NOMO-1 treated with dmso at 0.1 percent for 144 hours (cell line): ENCODE data around the gene TMX1.

Source experiments
- DNase-seq: peaks from one replicate; lab custom pipeline; 2025; ENCODE audit not compliant: unreplicated experiment; lab: John Stamatoyannopoulos, UW

The TMX1 gene

DNA sequence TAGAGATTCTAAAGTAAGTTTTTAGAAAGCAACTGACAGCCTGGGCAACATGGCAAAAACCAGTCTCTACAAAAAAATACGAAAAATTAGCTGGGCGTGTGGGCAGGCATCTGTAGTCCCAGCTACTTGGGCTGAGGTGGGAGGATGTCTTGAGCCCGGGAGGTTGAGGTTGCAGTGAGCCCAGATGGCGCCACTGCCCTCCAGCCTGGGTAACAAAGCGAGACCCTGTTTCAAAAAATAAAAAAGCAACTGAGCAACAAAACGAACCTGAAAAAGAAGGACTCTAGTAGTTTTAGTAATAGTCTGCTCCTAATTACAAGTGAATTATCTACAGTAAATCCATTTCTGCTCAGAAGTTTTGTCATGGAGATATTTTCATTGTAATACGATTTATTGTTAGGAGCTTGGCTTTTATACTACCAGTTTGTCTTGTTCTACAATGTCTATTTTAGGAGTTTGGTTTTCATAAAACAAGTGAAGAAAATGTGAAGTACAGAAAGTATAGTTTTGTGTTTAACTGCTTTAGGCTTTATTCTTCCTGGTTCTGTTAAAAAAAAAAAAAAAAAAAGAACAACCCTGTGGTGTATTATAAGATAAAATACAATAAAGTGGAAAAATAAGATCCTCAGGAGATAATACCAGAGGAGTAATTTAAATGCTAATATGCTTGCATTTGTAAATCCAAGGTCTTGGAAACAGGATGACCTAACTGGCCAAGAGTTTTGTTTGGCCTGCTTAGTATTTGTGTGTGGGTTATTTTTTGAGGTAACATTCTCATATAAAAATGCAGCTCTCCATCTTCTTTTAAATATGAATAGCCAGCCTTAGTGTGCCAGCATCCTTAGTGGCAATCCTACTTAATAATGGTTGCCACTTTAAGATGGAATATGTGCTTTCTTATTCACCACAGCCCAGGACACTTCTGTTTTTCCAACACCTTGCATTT, 2.8 kb downstream of the TMX1 start:
- peak; percentile 9 for DNase-seq

DNA sequence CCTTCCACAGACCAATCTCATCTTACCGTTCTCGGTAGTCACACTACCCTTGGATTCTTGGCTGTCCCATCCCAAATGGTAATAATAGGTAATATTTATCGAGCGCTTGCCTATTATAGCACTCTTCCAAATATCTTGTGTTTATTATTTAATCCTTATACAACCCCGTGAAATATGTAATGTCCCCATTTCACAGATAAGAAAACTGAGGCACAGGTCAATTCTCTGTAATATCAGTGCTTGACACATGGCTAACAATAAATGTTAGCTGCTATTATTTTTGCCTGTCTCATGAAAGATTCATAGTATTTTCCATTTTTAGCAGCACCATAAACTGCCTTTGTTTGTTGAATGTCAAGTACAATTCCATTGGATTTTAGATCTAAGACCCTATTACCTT, 4.5 kb downstream of the TMX1 start:
- DNase-seq, result no peak

DNA sequence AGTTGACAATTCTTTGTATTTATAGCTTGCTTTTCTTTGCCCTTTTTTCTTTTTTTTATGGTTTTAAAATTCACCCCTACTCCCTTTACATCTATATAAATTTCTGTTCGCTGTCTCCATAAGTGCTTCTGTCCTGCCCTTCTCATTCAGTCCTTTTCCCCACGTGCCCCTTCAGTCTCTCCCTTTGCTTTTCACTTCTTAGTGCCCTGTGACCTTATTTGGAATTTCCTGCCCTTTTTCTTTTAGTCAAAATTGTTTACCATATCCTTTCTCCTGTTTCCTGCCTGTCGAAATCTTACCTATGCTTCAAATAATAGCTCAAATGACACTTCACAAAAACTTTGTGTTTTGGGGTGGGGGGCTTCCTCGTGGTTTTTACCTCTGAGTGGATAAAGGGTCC, 6.0 kb downstream of the TMX1 start:
- no peak for DNase-seq

DNA sequence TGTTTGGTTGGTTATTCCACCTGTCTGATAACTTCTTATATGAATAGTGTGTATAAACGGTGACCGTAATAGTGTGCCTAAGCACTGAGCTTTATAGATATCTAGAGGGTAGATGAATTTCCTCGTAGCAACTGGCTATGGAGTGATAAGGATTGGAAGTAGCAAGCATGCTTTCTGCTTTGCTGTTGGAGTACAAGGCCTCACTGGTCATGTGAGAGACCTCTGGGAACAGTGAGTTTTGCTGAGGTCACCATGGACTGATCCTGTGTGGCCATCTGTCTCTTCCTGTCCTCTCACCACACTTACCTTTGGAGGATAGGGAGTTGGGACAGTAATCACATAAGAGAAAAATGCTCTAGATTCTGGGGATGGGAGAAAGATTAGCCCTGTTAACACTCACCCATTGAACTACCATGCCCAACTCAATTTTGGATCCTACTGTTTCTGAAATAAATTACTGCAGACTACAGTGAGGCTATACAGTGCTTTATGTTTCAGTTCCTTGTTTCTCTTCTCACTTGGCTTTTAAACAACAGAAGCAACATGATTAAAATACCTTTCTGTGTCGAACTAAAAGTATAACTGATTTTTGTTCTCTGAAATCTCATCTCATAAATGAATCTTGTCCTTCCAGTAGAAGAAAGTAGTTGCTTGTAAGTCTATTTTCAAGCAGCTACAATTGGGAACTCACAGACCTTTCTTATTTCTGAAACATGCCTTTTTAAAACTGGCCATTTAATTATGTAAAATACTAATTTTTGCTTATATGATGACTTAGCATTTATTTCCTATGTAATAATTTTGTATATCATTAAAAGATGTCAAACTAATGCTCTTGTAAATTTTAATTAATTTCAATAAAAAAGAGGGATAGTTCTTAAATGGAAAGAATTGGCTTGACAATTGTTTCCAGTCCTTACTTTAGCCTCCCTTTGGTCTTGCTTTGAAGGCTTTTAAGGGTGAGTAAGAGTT, 8.3 kb downstream of the TMX1 start:
- no peak for DNase-seq

DNA sequence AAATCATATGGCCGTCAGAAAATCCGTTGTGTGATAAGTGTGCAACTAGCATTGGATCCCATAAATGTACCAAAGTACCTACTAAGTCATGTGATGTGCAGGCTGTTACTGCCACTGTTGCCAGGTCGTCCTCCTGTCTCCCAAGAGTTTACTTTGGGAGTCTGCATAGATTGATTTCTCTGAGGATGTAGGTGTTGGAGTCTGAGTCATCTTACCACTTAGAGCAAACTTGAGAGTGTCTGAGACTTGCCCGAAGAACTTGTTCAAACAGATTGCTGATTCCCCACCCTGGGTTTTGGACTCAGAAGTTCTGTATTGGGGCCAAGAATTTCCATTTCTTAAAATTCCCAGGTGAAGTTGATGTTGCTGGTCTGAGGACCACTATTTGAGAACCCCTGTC, 11.4 kb downstream of the TMX1 start:
- no peak for DNase-seq

DNA sequence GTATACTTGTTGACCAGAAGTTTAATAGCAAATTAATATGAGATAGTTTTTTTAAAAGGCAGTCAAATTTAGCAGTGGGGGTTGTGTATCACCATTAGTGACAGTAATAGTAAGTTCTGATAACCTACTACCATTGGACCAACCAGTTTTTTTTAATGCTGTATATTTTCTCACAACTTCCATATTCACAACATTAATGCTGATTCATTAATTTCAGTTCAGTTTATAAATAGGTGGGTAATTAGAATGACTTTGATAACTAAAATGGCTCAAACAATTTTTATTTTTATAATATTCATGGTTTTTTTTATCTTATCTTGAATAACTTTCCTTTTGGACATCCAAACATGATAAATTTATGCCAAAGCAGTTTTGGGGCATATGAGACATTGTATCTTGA, 13.8 kb downstream of the TMX1 start:
- no peak for DNase-seq

DNA sequence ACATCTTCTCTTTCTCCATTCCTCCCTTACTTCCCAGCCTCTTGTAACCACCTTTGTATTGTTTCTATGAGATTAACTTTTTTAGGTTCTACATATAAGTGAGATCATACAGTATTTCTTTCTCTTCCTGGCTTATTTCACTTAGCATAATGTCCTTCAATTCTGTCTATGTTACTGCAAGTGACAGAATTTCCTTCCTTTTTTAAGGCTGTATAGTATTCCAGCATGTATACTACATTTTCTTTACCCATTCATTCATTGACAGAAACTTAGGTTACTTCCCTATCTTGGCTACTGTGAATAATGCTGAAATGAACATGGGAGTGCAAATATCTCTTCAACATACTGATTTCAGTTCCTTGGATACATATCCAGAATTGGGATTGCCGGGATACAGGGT, 18.2 kb downstream of the TMX1 start:
- no peak for DNase-seq

DNA sequence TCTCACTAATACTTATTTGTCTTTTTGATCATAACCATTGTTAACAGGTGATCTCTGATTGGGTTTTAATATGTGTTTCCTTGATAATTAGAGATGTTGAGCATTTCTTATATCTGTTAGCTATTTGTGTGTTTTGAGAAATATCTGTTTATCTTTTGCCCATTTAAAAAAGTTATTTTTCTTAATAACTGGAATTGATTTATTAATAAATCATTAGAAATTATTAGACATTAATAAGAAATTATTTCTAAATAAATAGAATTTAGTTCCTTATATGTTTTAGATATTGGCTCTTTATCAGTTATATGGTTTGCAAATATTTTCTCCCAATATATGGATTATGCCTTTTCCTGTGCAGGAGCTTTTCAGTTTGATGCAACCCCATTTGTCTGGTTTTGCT, 18.7 kb downstream of the TMX1 start:
- DNase-seq, result no peak

DNA sequence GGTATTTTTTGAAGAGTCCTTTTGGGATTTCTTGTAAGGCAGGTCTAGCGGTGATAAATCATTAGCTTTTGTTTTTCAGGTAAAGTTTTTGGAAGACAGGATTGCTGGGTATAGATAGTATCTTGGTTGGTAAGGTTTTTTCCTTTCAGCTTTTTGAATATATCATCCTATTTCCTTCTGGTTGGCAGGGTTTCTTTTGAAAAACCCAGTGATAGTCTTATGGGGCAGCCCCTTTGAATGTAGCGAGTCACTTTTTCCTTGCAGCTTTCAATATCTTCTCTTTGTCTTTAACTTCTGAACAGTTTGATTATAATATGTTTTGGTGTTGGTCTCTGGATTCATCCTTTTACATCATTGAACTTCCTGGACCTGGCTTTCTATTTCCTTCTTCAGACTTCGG, 20.2 kb downstream of the TMX1 start:
- no peak for DNase-seq

DNA sequence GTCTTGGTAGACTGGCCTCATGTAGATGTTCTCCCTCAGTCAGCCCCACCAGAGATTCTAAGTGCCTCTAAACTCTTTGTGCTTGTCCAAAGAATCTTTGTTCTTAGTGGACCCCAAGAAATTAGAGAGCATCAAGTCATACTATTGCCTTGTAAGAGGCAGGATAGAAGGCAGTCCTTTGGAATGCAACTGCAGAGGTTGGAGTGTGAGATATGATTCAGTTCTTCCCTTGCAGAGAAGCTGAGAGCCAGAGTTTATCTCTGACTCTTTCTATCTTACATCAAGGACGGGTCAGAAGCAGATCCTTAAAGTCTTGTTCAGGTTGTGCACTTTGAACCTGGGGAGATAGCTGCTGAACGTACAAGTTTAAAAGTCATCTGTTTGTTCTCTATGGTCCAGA, 21.1 kb downstream of the TMX1 start:
- DNase-seq, result no peak

DNA sequence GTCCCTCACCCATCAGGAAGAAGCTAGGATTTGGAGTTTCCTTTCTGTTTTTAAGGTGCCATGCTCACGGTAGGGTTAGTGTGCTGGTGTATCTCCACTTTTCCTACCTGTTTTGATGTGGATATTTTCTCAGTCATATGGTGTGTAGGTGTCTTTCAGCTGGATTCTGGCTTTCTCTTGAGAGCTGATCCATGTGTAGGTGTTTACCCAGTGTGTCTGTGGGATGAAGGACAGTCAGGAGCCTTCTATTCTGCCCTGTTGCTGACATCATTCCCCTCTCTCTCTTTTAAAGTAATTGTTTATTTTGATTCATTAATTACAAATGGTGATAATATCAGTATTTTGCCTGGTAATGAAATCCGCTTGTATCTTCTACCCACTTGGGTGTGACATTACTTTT, 22.8 kb downstream of the TMX1 start:
- DNase-seq, result no peak

DNA sequence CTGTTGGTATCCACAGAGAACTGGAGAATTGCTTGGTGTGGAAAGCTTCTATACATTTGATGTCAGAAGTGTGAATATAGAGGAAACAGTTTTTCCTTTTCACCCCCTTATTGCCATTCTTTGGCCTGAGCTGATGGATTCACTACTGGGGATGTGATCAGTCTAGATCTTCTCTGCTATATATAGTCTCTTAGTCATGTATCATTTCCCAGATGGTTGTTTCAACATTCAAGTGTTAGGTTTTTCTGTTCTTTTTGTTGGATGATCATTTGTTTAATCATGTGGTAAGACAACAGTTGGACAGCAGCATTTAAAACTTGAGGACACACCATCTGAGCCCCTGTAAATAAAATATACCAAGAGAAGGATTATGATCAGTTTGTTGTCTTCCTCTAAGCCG, 29.6 kb downstream of the TMX1 start:
- no peak for DNase-seq

DNA sequence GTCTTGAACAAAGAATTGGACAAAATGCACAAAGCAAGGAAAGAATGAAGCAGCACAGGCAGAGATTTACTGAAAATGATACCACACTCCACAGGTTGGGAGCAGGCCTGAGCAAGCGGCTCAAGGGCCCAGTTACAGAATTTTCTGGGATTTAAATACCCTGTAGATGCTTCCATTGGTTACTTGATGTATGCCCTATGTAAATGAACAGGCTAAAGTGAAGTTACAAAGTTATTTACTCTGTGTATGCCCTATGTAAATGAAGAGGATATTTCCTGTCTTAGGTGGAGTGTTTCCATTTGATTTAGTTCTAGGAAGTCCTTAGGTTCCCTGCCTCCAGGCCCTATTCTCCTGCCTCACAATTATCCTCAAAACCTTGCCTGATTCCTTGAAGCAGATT, 36.6 kb downstream of the TMX1 start:
- DNase-seq, result no peak

DNA sequence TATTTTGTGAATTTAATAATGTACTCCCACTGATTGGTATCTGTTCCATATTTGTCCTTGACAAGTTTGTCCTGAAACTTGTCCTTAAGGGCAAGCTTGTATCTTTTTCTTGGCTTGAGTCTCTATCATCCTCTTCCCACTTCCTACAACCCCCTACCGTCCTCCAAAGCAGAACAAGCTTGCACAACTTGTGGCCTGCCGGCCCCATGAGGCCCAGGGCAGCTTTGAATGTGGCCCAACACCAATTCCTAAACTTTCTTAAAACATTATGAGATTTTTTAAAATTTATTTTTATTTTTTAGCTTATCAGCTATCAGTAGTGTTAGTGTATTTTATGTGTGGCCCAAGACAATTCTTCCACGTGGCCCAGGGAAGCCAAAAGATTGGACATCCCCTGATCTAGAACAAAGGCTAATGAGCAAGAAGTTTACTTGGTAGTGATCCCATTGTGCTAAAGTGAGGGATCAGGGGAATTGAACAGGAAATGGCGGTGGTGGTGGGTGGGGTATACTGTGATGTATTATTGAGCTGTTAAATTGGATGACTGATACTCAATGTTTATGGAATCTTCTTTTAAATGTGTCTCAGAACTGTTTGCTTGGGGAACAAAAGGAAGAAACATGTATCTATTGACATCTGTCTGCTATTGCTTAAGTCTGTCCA, 37.8 kb downstream of the TMX1 start:
- no peak for DNase-seq

DNA sequence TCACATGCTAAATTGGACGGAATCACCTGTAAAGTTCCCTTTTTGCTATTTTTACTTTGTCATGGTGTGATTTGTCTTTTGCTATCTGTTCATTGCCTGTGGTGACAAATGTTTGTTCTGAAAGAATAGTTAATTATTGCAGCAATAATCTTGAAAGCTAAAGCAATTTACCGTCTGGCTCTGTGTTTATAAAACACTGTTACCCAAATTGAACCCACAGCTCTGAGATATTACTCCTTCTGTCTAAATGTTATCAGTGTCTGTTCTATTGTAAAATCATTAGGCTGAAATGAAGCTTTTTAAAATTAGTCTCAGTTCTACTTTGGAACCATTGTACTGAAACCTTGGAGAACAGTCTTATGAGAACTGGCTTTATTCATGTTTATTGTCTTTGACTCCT, 42.5 kb downstream of the TMX1 start:
- no peak for DNase-seq

DNA sequence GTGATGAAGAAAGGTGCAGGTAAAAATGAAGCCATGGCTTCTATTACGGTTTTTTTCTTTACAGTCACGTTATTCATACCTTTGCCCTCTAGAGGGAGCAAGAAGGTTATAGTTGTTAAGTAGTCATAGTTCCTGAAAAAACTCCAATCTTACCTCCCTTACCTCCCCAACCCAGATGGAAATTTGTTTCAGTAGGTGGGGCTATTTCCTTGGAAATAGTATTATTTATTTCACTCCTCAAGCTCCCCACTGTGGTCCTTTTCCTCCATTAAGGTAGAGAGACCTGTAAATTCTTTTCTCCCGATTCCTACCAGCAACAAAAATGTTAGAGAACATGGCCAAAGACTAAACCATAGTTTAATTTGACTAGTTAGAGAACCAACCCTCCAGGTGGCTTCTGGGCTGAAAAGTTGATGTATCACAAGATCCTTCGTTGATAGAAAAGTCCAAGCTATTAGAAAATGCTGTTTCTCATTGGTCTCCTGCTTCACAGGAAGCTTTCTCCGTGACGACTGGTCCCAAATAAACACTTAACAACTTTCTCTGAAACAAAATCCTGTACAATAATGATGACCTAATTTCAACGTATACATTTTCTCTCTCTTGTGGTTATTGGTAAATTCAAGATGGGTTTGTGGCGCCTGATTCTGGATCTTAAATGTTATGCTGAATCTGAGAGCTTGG, 43.5 kb downstream of the TMX1 start:
- DNase-seq, result no peak

DNA sequence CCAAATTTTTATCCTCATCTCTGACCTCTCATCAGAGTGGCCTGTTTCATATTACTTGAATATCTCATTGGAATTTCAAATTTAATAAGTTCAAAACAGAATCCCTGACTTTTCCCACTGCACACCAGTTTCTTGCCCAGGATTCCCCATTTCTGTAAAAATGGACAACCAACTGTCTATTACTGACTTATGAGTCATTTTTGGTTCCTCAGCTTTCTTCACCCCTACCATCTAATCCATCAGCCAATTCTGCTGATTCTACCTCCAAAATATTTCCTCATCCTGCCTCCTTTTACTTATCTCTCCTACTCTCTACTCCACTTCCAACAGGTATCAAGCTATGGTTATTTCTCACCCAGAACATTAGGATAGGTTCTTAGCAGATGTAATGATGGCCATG, 44.2 kb downstream of the TMX1 start:
- DNase-seq, result no peak

DNA sequence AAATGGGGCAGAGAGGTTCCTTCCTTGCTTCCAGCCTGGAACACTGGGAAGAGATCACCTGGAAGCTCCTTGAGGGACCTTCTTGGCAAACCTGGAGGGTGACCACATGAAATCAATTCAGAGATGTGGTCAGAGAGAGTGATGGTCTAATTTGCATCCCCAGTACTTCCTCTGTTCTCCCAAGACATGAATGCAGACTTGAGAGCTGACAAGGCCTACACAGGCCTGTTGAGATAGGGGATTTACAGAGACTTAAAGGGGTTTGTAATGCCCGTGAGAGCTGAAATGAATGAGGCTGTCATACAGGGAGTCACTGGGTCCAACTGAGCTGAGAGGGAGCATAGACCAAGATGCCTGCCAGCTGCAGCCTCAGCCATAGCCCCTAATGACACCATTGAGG, 45.1 kb downstream of the TMX1 start:
- no peak for DNase-seq

DNA sequence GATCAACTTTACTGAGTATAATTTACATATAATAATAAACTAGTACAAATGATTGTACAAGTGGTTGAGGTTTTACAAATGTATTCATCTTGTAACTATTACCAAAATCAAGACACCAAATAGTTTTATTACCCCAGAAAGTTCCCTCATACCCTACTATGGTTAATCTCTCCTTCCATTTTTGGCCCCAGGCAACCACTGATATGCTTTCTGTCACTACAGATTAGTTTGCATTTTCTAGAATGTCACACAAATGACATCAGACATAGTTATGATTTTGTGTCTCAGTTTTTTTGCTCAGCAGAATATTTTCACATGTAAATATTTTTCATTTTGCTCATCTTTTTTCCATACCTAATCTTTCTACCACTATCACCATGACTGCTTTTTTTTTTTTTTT, 49.1 kb downstream of the TMX1 start:
- DNase-seq, result no peak

DNA sequence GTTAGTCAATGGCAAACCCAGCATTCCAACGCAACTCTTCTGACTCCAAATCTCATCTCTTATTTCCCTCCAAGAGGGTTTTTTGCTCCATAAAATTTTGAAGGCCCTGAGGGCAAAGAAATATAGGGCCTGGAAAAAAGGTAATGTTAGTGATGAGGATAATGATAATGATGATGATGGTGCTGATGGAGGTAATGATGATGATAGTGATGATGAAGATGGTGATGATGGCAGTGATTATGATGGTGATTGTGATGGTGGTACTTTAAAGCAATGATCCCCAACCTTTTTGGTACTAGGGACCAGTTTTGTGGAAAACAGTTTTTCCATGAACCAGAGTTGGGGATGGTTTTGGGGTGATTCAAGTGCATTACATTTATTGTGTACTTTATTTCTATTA, 50.1 kb downstream of the TMX1 start:
- DNase-seq, result no peak

DNA sequence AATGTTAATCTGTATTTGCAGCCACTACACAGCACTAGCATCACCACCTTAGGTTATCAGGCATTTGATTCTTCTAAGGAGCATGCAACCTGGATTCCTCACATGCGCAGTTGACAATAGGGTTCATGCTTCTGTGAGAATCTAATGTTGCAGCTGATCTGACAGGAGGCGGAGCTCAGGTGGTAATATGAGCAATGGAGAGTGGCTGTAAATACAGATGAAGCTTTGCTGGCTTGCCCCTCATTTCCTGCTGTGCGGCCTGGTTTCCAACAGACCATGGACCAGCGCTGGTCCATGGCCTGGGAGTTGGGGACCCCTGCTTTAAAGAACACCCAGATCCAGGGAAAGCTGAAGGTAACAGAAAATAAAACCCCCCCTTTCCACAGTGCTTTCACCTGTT, 51.0 kb downstream of the TMX1 start:
- DNase-seq, result no peak
